Keratinocyte (primary cell): ENCODE measurements around the gene EPHB1. TPM values are rescaled to one million over a fixed set of nuclear protein-coding genes. Genes with fewer than 3 reads are reported as not detected.

ENCODE experiments used
- DNase-seq: peaks from one replicate; pipeline ENCODE4 v3.0.0-alpha.2; 2011; ENCODE audit warnings: low read depth, missing footprints, low spot score
- FAIRE-seq: peaks from 2 replicates; lab custom pipeline; 2011; peaks lifted over from hg19 to GRCh38; lab: Jason Lieb, UNC
- H2AFZ ChIP-seq: 2 replicates; pipeline ENCODE4 v1.6.0; 2012; ENCODE audit warnings: low read length, control low read depth, inconsistent platforms; ENCODE audit not compliant: control insufficient read depth
- H3K27ac ChIP-seq: 2 replicates; pipeline ENCODE4 v1.5.1; 2011; ENCODE audit warnings: low read length; ENCODE audit not compliant: control insufficient read depth, insufficient read depth
- H3K27me3 ChIP-seq: 3 replicates; pipeline ENCODE4 v1.6.0; 2011; ENCODE audit warnings: low read length; ENCODE audit not compliant: control insufficient read depth, insufficient read depth; ENCODE audit errors: extremely low read depth
- H3K36me3 ChIP-seq, 2 experiments: 2 replicates in 1 of 2; 3 replicates in 1 of 2; pipeline ENCODE4 v1.5.1; 2011; ENCODE audit warnings: low read length in 2 of 2, mild to moderate bottlenecking in 1 of 2; ENCODE audit not compliant: control insufficient read depth in 2 of 2, insufficient read depth in 2 of 2; ENCODE audit errors: extremely low read depth in 1 of 2
- H3K4me1 ChIP-seq: 3 replicates; pipeline ENCODE4 v1.5.1; 2011; ENCODE audit warnings: low read length; ENCODE audit not compliant: control insufficient read depth, insufficient read depth; ENCODE audit errors: extremely low read depth
- H3K4me2 ChIP-seq: 3 replicates; pipeline ENCODE4 v1.6.0; 2011; ENCODE audit warnings: low read depth, low read length; ENCODE audit not compliant: control insufficient read depth, insufficient read depth; ENCODE audit errors: extremely low read depth
- H3K4me3 ChIP-seq, 3 experiments: fragments of 200-600 bp in 1 of 3; sonication (generic) in 1 of 3; 2 replicates in 2 of 3; 3 replicates in 1 of 3; pipeline ENCODE4 v1.5.1; 2011 to 2016; ENCODE audit warnings: low read length in 3 of 3, mild to moderate bottlenecking in 3 of 3, control low read depth in 2 of 3, inconsistent platforms in 1 of 3, low read depth in 1 of 3, mixed read lengths in 1 of 3, mixed run types in 1 of 3, moderate library complexity in 1 of 3; ENCODE audit not compliant: control insufficient read depth in 2 of 3, insufficient read depth in 2 of 3; ENCODE audit errors: extremely low read depth in 1 of 3
- H3K79me2 ChIP-seq: 2 replicates; pipeline ENCODE4 v1.6.0; 2012; ENCODE audit warnings: low read length; ENCODE audit not compliant: control insufficient read depth, insufficient read depth
- H3K9ac ChIP-seq: 3 replicates; pipeline ENCODE4 v1.6.0; 2011; ENCODE audit warnings: low read length; ENCODE audit not compliant: control insufficient read depth, insufficient read depth; ENCODE audit errors: extremely low read depth
- H3K9me1 ChIP-seq: 3 replicates; pipeline ENCODE4 v1.6.0; 2011; ENCODE audit warnings: low read length; ENCODE audit not compliant: control insufficient read depth, insufficient read depth; ENCODE audit errors: extremely low read depth
- H3K9me3 ChIP-seq: 2 replicates; pipeline ENCODE4 v1.5.1; 2012; ENCODE audit warnings: low read depth, low read length; ENCODE audit not compliant: control insufficient read depth
- H4K20me1 ChIP-seq: 3 replicates; pipeline ENCODE4 v1.6.0; 2011; ENCODE audit warnings: low read length; ENCODE audit not compliant: control insufficient read depth, insufficient read depth; ENCODE audit errors: extremely low read depth
- CTCF ChIP-seq, 3 experiments: IDR thresholded peaks in 1 of 3; conservative IDR thresholded peaks in 1 of 3; optimal IDR thresholded peaks in 1 of 3; 2 replicates in 2 of 3; 3 replicates in 1 of 3; pipeline versions ENCODE3 to v1.5.1; 2011; ENCODE audit warnings: low read length in 3 of 3, mild to moderate bottlenecking in 3 of 3, moderate library complexity in 2 of 3, control low read depth in 1 of 3, inconsistent platforms in 1 of 3; ENCODE audit not compliant: insufficient read depth in 2 of 3; ENCODE audit errors: extremely low read depth in 1 of 3
- EZH2 ChIP-seq: IDR thresholded peaks from one replicate; pipeline ENCODE4 v1.6.1; 2012; ENCODE audit warnings: inconsistent platforms, mild to moderate bottlenecking, low read length, moderate library complexity
- dilution Hi-C: fragments of 300-500 bp; cut with MboI; formaldehyde crosslinking; loops from one replicate; pipeline ENCODE4 v1.7.0; 2020; ENCODE audit warnings: low sequenced_read_pairs; ENCODE audit not compliant: extremely low pct_ligation_motif_present
- polyA plus RNA-seq, 5 experiments: library from polyadenylated mRNA; depleted of rRNA in 3 of 5; stranded (reverse) in 3 of 5; stranded (forward) in 1 of 5; unstranded in 1 of 5; fragments of >200 nt; gene quantifications; 1 replicate in 1 of 5; 2 replicates in 3 of 5; 3 replicates in 1 of 5; pipeline versions ENCODE4 v1.2.1 to v1.2.3, GENCODE V29; 2011 to 2012; ENCODE audit warnings: missing spikeins in 2 of 5, low read depth in 1 of 5, low replicate concordance in 1 of 5

Gene EPHB1
- polyA plus RNA-seq, 1 donor (not counting 4 experiments of a cell fraction or from before 2014, with no cell fraction given): 0.01 TPM

GRCh38 chr3:134904241-134904771 is 109.2 kb downstream of the EPHB1 start:
- Histone ChIP-seq H3K9ac (no peak overlapping the region), H3K27me3 (no peaks in the 10 kb centered on the region), H3K9me3 (no peaks in the 10 kb centered on the region), H3K27ac (no peak overlapping the region), H3K36me3 (no peaks in the 10 kb centered on the region), H2AFZ (no peak overlapping the region), H3K4me2 (no peak overlapping the region), H3K4me1 (no peaks in the 10 kb centered on the region), H3K9me1 (no peaks in the 10 kb centered on the region), H3K4me3 (no peak overlapping the region), H4K20me1 (no peaks in the 10 kb centered on the region), H3K79me2 (no peaks in the 10 kb centered on the region)
- dilution Hi-C loops: no loop called here
- FAIRE-seq (no peak), DNase-seq (no peak)
- no peak for TF ChIP-seq EZH2
- TF ChIP-seq CTCF (optimal IDR thresholded peaks at IDR 0.05 in 1 of 3, IDR thresholded peaks at IDR 0.05 in 1 of 3, conservative IDR thresholded peaks at IDR 0.05 in 1 of 3; ENCODE audit: extremely low read depth in 1 of 3, insufficient read depth in 2 of 3, low read length in 3 of 3): no peak

- Histone ChIP-seq H3K79me2 (no peaks in the 10 kb centered on the region), H2AFZ (no peak overlapping the region), H3K27ac (no peak overlapping the region), H4K20me1 (no peaks in the 10 kb centered on the region), H3K36me3 (no peaks in the 10 kb centered on the region), H3K4me1 (no peaks in the 10 kb centered on the region), H3K9ac (no peak overlapping the region), H3K4me2 (no peak overlapping the region), H3K27me3 (no peaks in the 10 kb centered on the region), H3K4me3 (no peak overlapping the region), H3K9me1 (no peaks in the 10 kb centered on the region), H3K9me3 (no peaks in the 10 kb centered on the region)
- no peak for DNase-seq
- no peak for FAIRE-seq
- dilution Hi-C loops: no loop called here
- no peak for TF ChIP-seq CTCF (optimal IDR thresholded peaks at IDR 0.05 in 1 of 3, IDR thresholded peaks at IDR 0.05 in 1 of 3, conservative IDR thresholded peaks at IDR 0.05 in 1 of 3; ENCODE audit: extremely low read depth in 1 of 3, insufficient read depth in 2 of 3, low read length in 3 of 3)
- no peak for TF ChIP-seq EZH2
These were observed 110.0 kb downstream of the EPHB1 start for GRCh38 chr3:134904776-134905646.
